H1 (cell line): Measurements from ENCODE around the gene ARNT2. TPM values are rescaled to one million over a fixed set of nuclear protein-coding genes. Genes with fewer than 3 reads are reported as not detected.

Experiments used
- CHD7 ChIP-seq: fragments of 300-600 bp; sonication (generic); IDR thresholded peaks from 2 replicates; pipeline ENCODE4 v1.7.1; 2012; ENCODE audit warnings: low read length, moderate library complexity, mild to moderate bottlenecking, inconsistent platforms; ENCODE audit not compliant: insufficient replicate concordance
- POU5F1 ChIP-seq: IDR thresholded peaks from 2 replicates; pipeline ENCODE4 v1.6.1; 2011; ENCODE audit warnings: low read depth, mild to moderate bottlenecking, low read length, moderate library complexity
- SIN3A ChIP-seq, 2 experiments: IDR thresholded peaks in 1 of 2; conservative IDR thresholded peaks in 1 of 2; 2 replicates each; pipeline ENCODE4 v1.6.1; 2011 to 2012; ENCODE audit warnings: low read length in 2 of 2, improper control_type of control experiment in 1 of 2, low read depth in 1 of 2, mild to moderate bottlenecking in 1 of 2
- SUZ12 ChIP-seq: fragments of 200-600 bp; sonication (generic); IDR thresholded peaks from 2 replicates; pipeline ENCODE4 v1.6.1; 2012; ENCODE audit warnings: mild to moderate bottlenecking, inconsistent platforms, low read length, moderate library complexity, mixed read lengths
- polyA plus RNA-seq, 7 experiments: library from polyadenylated mRNA; depleted of rRNA in 3 of 7; stranded (reverse) in 5 of 7; unstranded in 2 of 7; fragments of >200 nt in 5 of 7; fragments of 200-250 nt in 2 of 7; gene quantifications; 1 replicate in 5 of 7; 2 replicates in 1 of 7; 4 replicates in 1 of 7; pipeline versions ENCODE4 v1.2.1 to v1.2.3, GENCODE V29; 2011 to 2013; ENCODE audit warnings: missing spikeins in 2 of 7, mixed read lengths in 2 of 7
- total RNA-seq: library from RNA; stranded (reverse); fragmentation: NEBNext Ultra II Directional; extraction: Animal tissue kit (Norgen Biotek cat#: 25700); gene quantifications from 2 replicates; pipeline ENCODE4 v1.2.1, GENCODE V29; 2021

Gene ARNT2
- total and polyA plus RNA-seq, 2 of the 8 experiments (the other 6 are each of a cell fraction or from before 2014, with no cell fraction given) = 9.5 to 14.6 TPM

DNA sequence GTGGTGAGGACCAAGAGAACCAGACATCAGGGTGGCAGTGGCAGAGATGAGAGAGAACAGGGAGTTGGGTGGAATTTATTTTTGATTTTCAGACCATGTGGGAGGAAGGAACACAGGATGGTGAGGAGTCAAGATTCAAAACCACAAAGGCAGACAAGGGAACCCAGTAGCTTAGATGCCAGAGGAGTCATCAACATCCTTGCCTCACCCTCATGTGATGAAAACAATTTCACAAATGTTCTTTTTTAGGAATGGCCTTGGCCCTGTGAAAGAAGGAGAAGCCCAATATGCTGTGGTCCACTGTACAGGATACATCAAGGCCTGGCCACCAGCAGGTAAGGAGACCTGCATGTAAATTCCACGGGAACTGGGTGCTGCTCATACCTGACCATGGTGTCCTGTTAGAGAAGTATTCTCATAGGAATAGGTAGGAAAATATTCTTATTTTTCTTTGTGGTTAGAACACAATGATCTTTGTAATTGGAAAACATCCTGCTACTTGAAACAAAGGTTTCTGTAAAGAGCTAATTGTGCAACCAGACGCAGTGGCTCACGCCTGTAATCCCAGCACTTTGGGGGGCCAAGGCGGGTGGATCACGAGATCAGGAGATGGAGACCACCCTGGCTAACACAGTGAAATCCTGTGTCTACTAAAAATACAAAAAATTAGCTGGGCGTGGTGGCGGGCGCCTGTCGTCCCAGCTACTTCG lies 110.0 kb downstream of the ARNT2 start (continued):
- TF ChIP-seq CHD7 (no peak), SIN3A (conservative IDR thresholded peaks at IDR 0.05 in 1 of 2, IDR thresholded peaks at IDR 0.05 in 1 of 2; ENCODE audit: low read depth in 1 of 2, low read length in 2 of 2) (no peak), SUZ12 (no peak), POU5F1 (no peak)
